GM23338 (cell line): ENCODE data around the gene SEZ6L. TPM values are rescaled to one million over a fixed set of nuclear protein-coding genes. Genes with fewer than 3 reads are reported as not detected.

Experiments used
- ATAC-seq: fragments of 200-7000 bp; cut with Tn5 transposase; 3 replicates; pipeline ENCODE4 v1.9.1; 2020
- DNase-seq: peaks from one replicate; pipeline ENCODE4 v3.0.0-alpha.2; 2015; ENCODE audit warnings: low spot score
- H2AFZ ChIP-seq: fragments of 200-600 bp; sonication (generic); 2 replicates; pipeline ENCODE4 v1.8.0; 2016; ENCODE audit warnings: antibody characterized with exemption, mild to moderate bottlenecking, moderate library complexity
- H3F3A ChIP-seq: fragments of 200-600 bp; sonication (generic); replicated peaks from 2 replicates; pipeline ENCODE4 v1.8.0; 2017; ENCODE audit warnings: antibody characterized with exemption, mixed run types, low read depth
- H3K27ac ChIP-seq: fragments of 200-600 bp; sonication (generic); 2 replicates; pipeline ENCODE4 v1.6.1; 2016; ENCODE audit warnings: low read depth
- H3K27me3 ChIP-seq: fragments of 200-600 bp; sonication (generic); 2 replicates; pipeline ENCODE4 v1.8.0; 2016; ENCODE audit warnings: mild to moderate bottlenecking, mixed run types, moderate library complexity; ENCODE audit not compliant: insufficient read depth
- H3K36me3 ChIP-seq: fragments of 200-600 bp; sonication (generic); 2 replicates; pipeline ENCODE4 v1.8.0; 2016; ENCODE audit warnings: mild to moderate bottlenecking; ENCODE audit not compliant: insufficient read depth
- H3K4me1 ChIP-seq: fragments of 200-600 bp; sonication (generic); 2 replicates; pipeline ENCODE4 v1.8.0; 2016; ENCODE audit warnings: mild to moderate bottlenecking, moderate library complexity; ENCODE audit not compliant: insufficient read depth
- H3K4me2 ChIP-seq: fragments of 200-600 bp; sonication (generic); 2 replicates; pipeline ENCODE4 v1.7.1; 2017; ENCODE audit warnings: mixed run types
- H3K4me3 ChIP-seq: fragments of 200-600 bp; sonication (generic); 2 replicates; pipeline ENCODE4 v1.6.1; 2016; ENCODE audit warnings: mixed run types
- H3K79me2 ChIP-seq: fragments of 200-600 bp; sonication (generic); replicated peaks from 2 replicates; pipeline ENCODE4 v1.8.0; 2017; ENCODE audit warnings: mild to moderate bottlenecking; ENCODE audit not compliant: insufficient read depth
- H3K9me2 ChIP-seq: fragments of 200-600 bp; sonication (generic); 2 replicates; pipeline ENCODE4 v1.8.0; 2017; ENCODE audit not compliant: insufficient read depth
- H4K20me1 ChIP-seq: fragments of 200-600 bp; sonication (generic); replicated peaks from 2 replicates; pipeline ENCODE4 v1.8.0; 2017; ENCODE audit warnings: mild to moderate bottlenecking; ENCODE audit not compliant: insufficient read depth
- H3K27ac Mint-ChIP-seq: 2 replicates; pipeline ENCODE4 v1.8.0; 2020; ENCODE audit warnings: inconsistent platforms, mild to moderate bottlenecking, moderate library complexity, mixed read lengths
- H3K27me3 Mint-ChIP-seq: 3 replicates; pipeline ENCODE4 v1.8.0; 2022; ENCODE audit warnings: low read depth, mild to moderate bottlenecking, moderate library complexity, mixed read lengths, inconsistent platforms; ENCODE audit not compliant: insufficient read depth, poor library complexity
- H3K36me3 Mint-ChIP-seq: 3 replicates; pipeline ENCODE4 v1.8.0; 2021; ENCODE audit warnings: low read depth, mild to moderate bottlenecking, inconsistent platforms, moderate library complexity, mixed read lengths
- H3K4me1 Mint-ChIP-seq: 3 replicates; pipeline ENCODE4 v1.8.0; 2020; ENCODE audit warnings: mild to moderate bottlenecking, inconsistent platforms, mixed read lengths
- H3K4me3 Mint-ChIP-seq: 3 replicates; pipeline ENCODE4 v1.8.0; 2021; ENCODE audit warnings: moderate library complexity, mild to moderate bottlenecking, inconsistent platforms, mixed read lengths
- H3K9me3 Mint-ChIP-seq: 3 replicates; pipeline ENCODE4 v1.8.0; 2020; ENCODE audit warnings: moderate library complexity, mild to moderate bottlenecking, inconsistent platforms, mixed read lengths
- CREB1 ChIP-seq: fragments of 250-450 bp; sonication (Bioruptor Pico); IDR thresholded peaks from 2 replicates; pipeline ENCODE4 v1.5.0; 2020; ENCODE audit warnings: low read depth, mild to moderate bottlenecking, moderate library complexity
- EZH2 ChIP-seq: fragments of 200-600 bp; sonication (generic); IDR thresholded peaks from one replicate; pipeline ENCODE4 v1.8.0; 2017; ENCODE audit warnings: antibody characterized with exemption, mild to moderate bottlenecking, low read depth; ENCODE audit not compliant: unreplicated experiment
- EZH2phosphoT487 ChIP-seq: fragments of 200-600 bp; sonication (generic); IDR thresholded peaks from one replicate; pipeline ENCODE4 v1.8.1; 2018; ENCODE audit warnings: antibody characterized with exemption; ENCODE audit not compliant: unreplicated experiment
- JUNB ChIP-seq: IDR thresholded peaks from one replicate; pipeline ENCODE4 v1.6.1; 2016; ENCODE audit warnings: antibody characterized with exemption; ENCODE audit not compliant: unreplicated experiment
- STAT1 ChIP-seq: IDR thresholded peaks from one replicate; pipeline ENCODE4 v1.6.1; 2016; ENCODE audit warnings: antibody characterized with exemption; ENCODE audit not compliant: unreplicated experiment
- ZNF114 ChIP-seq: fragments of 250-450 bp; sonication (Bioruptor Pico); IDR thresholded peaks from 2 replicates; pipeline ENCODE4 v1.5.0; 2020; ENCODE audit warnings: mild to moderate bottlenecking, moderate library complexity
- ZNF331 ChIP-seq: fragments of 250-450 bp; sonication (Bioruptor Pico); IDR thresholded peaks from 2 replicates; pipeline ENCODE4 v1.5.0; 2020; ENCODE audit warnings: low read depth, mild to moderate bottlenecking, moderate library complexity
- polyA plus RNA-seq: library from polyadenylated mRNA; unstranded; fragments of >200 nt; fragmentation: Nextera tagmentation; extraction: Ambion mirVana; gene quantifications from 2 replicates; pipeline ENCODE4 v1.2.1, GENCODE V29; 2016
- total RNA-seq: library from RNA; depleted of rRNA; stranded (reverse); fragments of >200 nt; shearing (Covaris generic); gene quantifications from 2 replicates; pipeline ENCODE4 v1.2.3, GENCODE V29; 2014
- TF ChIP-seq, protein P1 (sequence below), 2 experiments: fragments of 200-600 bp in 1 of 2; sonication (generic) in 1 of 2; conservative IDR thresholded peaks; 2 replicates each; pipeline versions ENCODE4 v1.5.1 to v1.6.1; 2016 to 2017; ENCODE audit warnings: antibody characterized with exemption in 2 of 2, low read depth in 2 of 2, mild to moderate bottlenecking in 2 of 2, moderate library complexity in 1 of 2
- TF ChIP-seq, protein P2 (sequence below): IDR thresholded peaks from one replicate; pipeline ENCODE4 v1.6.1; 2018; ENCODE audit warnings: antibody characterized with exemption; ENCODE audit not compliant: unreplicated experiment

Gene SEZ6L
- total and polyA plus RNA-seq, 2 experiments from 2014 or later = 0.13 to 0.24 TPM

DNA sequence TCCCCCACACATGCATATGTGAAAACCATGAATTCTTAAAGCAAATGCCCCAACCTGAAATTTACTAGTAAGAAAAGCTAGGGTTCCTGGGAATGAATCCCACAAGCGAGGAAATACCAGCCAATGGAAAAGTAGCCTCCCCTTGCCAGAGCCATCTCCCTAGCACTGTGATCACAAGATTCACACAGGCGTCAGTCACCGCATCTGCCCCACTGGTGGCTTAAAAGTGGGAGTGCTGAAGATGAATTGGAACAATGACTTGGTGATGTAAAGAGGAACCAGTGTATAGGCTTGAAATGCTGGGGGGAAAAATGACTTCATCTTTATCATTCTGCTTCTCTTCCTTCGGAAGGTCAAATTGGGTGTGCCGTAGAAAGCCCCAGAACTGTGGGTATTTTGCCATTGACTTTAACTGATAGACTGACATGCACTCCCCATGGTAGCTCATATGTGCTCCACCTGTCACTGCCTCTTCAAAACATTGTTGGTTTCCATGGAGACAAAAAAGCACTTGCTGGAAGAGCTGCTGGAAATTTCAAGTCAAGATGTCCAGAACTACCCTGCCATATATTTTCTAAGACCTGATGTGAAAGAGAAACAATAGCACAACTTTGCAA lies 240.6 kb downstream of the SEZ6L start:
- Histone ChIP-seq H3K79me2 (no peaks in the 10 kb centered on the region), H2AFZ (no peak overlapping the region), H3K4me1 (no peaks in the 10 kb centered on the region), H3K27ac (no peak overlapping the region), H4K20me1 (no peaks in the 10 kb centered on the region), H3K9me2 (0 out of 2 replicates have a peak, but pooled peaks cover 4% of the 10 kb centered on the region), H3K36me3 (no peaks in the 10 kb centered on the region), H3K4me3 (no peak overlapping the region), H3K4me2 (no peak overlapping the region), H3K27me3 (no peaks in the 10 kb centered on the region), H3F3A (no peaks in the 10 kb centered on the region)
- H3K4me3 Mint-ChIP-seq = no peak overlapping the region
- no peak for ATAC-seq
- peaks cover 8% of the 10 kb centered on the region for H3K4me1 Mint-ChIP-seq
- DNase-seq = no peak
- H3K9me3 Mint-ChIP-seq = no peaks in the 10 kb centered on the region
- no peaks in the 10 kb centered on the region for H3K36me3 Mint-ChIP-seq
- H3K27ac Mint-ChIP-seq = no peak overlapping the region
- TF ChIP-seq, protein P1, sequence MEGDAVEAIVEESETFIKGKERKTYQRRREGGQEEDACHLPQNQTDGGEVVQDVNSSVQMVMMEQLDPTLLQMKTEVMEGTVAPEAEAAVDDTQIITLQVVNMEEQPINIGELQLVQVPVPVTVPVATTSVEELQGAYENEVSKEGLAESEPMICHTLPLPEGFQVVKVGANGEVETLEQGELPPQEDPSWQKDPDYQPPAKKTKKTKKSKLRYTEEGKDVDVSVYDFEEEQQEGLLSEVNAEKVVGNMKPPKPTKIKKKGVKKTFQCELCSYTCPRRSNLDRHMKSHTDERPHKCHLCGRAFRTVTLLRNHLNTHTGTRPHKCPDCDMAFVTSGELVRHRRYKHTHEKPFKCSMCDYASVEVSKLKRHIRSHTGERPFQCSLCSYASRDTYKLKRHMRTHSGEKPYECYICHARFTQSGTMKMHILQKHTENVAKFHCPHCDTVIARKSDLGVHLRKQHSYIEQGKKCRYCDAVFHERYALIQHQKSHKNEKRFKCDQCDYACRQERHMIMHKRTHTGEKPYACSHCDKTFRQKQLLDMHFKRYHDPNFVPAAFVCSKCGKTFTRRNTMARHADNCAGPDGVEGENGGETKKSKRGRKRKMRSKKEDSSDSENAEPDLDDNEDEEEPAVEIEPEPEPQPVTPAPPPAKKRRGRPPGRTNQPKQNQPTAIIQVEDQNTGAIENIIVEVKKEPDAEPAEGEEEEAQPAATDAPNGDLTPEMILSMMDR (conservative IDR thresholded peaks at IDR 0.05; ENCODE audit: low read depth in 2 of 2) = no peak
- no peak for TF ChIP-seq ZNF331 (CRISPR knock-in tag)
- TF ChIP-seq EZH2phosphoT487 = no peak
- TF ChIP-seq STAT1 = no peak
- no peak for TF ChIP-seq JUNB
- no peak for TF ChIP-seq ZNF114
- TF ChIP-seq, protein P2, sequence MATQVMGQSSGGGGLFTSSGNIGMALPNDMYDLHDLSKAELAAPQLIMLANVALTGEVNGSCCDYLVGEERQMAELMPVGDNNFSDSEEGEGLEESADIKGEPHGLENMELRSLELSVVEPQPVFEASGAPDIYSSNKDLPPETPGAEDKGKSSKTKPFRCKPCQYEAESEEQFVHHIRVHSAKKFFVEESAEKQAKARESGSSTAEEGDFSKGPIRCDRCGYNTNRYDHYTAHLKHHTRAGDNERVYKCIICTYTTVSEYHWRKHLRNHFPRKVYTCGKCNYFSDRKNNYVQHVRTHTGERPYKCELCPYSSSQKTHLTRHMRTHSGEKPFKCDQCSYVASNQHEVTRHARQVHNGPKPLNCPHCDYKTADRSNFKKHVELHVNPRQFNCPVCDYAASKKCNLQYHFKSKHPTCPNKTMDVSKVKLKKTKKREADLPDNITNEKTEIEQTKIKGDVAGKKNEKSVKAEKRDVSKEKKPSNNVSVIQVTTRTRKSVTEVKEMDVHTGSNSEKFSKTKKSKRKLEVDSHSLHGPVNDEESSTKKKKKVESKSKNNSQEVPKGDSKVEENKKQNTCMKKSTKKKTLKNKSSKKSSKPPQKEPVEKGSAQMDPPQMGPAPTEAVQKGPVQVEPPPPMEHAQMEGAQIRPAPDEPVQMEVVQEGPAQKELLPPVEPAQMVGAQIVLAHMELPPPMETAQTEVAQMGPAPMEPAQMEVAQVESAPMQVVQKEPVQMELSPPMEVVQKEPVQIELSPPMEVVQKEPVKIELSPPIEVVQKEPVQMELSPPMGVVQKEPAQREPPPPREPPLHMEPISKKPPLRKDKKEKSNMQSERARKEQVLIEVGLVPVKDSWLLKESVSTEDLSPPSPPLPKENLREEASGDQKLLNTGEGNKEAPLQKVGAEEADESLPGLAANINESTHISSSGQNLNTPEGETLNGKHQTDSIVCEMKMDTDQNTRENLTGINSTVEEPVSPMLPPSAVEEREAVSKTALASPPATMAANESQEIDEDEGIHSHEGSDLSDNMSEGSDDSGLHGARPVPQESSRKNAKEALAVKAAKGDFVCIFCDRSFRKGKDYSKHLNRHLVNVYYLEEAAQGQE = no peak
- no peaks in the 10 kb centered on the region for H3K27me3 Mint-ChIP-seq

DNA sequence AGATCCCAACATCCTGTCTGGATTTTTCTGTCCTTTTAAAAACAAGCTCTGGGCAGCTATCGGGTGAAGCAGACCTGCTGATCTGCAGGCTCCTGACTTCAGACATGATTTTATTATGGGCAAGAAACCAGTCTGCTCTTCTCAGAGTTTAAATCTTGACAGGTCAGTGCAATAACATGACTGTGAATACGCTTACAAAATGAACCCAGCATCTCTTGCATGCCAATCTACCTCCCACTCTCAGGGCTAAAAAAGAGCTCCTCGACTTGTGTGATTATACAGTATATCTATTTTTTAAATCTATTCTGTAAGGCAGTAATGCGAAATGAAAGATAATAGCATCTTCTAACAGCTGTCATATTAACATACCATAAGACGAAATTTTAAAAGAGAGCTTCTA lies 241.1 kb downstream of the SEZ6L start:
- Histone ChIP-seq H3F3A (no peaks in the 10 kb centered on the region), H3K4me3 (no peak overlapping the region), H3K27me3 (no peaks in the 10 kb centered on the region), H3K4me1 (no peaks in the 10 kb centered on the region), H3K4me2 (no peak overlapping the region), H3K79me2 (no peaks in the 10 kb centered on the region), H3K36me3 (no peaks in the 10 kb centered on the region), H2AFZ (no peak overlapping the region), H3K9me2 (0 out of 2 replicates have a peak, but pooled peaks cover 4% of the 10 kb centered on the region), H3K27ac (no peak overlapping the region), H4K20me1 (no peaks in the 10 kb centered on the region)
- H3K27me3 Mint-ChIP-seq = no peaks in the 10 kb centered on the region
- no peak for TF ChIP-seq EZH2
- TF ChIP-seq ZNF114 = no peak
- no peak for TF ChIP-seq CREB1 (CRISPR knock-in tag)
- no peak for TF ChIP-seq ZNF331 (CRISPR knock-in tag)
- no peak for TF ChIP-seq JUNB
- TF ChIP-seq, protein P2 = no peak
- no peak for DNase-seq
- H3K27ac Mint-ChIP-seq = no peak overlapping the region
- H3K4me3 Mint-ChIP-seq = no peak overlapping the region
- H3K36me3 Mint-ChIP-seq = no peaks in the 10 kb centered on the region
- no peak for ATAC-seq
- peaks cover 2% of the 10 kb centered on the region; the same call in 1 of the 3 replicates for H3K4me1 Mint-ChIP-seq
- no peaks in the 10 kb centered on the region for H3K9me3 Mint-ChIP-seq
